Heart right ventricle (tissue), 16 donors: ENCODE data around the gene SH2D1A. TPM values are rescaled to one million over a fixed set of nuclear protein-coding genes. Genes with fewer than 3 reads are reported as not detected.

ENCODE experiments used
- ATAC-seq, 8 donors: fragments of 200-7000 bp; cut with Tn5 transposase; one replicate each; pipeline ENCODE4 v1.9.1; 2020; ENCODE audit warnings: mild to moderate bottlenecking in 8 of 8, moderate library complexity in 8 of 8, moderate number of reproducible peaks in 1 of 8
- DNase-seq, 2 donors: peaks; one replicate each; pipeline ENCODE4 v3.0.0-alpha.2; 2020
- H3K27ac ChIP-seq, 10 donors: fragments of 200-600 bp; sonication (generic) in 2 of 10; one replicate each; pipeline versions ENCODE4 v1.5.0 to v1.8.0; 2020 to 2022; ENCODE audit warnings: mild to moderate bottlenecking in 3 of 10
- H3K27me3 ChIP-seq, 7 donors: fragments of 200-600 bp; one replicate each; pipeline ENCODE4 v1.8.0; 2021 to 2022; ENCODE audit warnings: mild to moderate bottlenecking in 2 of 7
- H3K36me3 ChIP-seq, 9 donors: fragments of 200-600 bp; sonication (generic) in 1 of 9; one replicate each; pipeline versions ENCODE4 v1.5.0 to v1.8.0; 2020 to 2022; ENCODE audit warnings: mild to moderate bottlenecking in 2 of 9
- H3K4me1 ChIP-seq, 9 donors: fragments of 200-600 bp; sonication (generic) in 1 of 9; one replicate each; pipeline versions ENCODE4 v1.5.0 to v1.8.0; 2020 to 2022; ENCODE audit warnings: mild to moderate bottlenecking in 4 of 9
- H3K4me3 ChIP-seq, 10 donors: fragments of 200-600 bp; sonication (generic) in 2 of 10; one replicate each; pipeline versions ENCODE4 v1.5.0 to v1.8.0; 2020 to 2022; ENCODE audit warnings: mild to moderate bottlenecking in 7 of 10, moderate library complexity in 2 of 10
- H3K9me3 ChIP-seq, 11 donors: fragments of 200-600 bp in 10 of 11; sonication (generic) in 2 of 11; one replicate each; pipeline versions ENCODE4 v1.5.0 to v1.8.0; 2013 to 2022; ENCODE audit warnings: mild to moderate bottlenecking in 2 of 11, control low read depth in 1 of 11, moderate library complexity in 1 of 11
- CTCF ChIP-seq, 9 donors: fragments of 200-600 bp; sonication (generic) in 2 of 9; IDR thresholded peaks; one replicate each; pipeline versions ENCODE4 v1.5.0 to v1.8.0; 2021 to 2022; ENCODE audit warnings: antibody characterized with exemption in 9 of 9, mild to moderate bottlenecking in 5 of 9, moderate library complexity in 1 of 9
- WGBS, 2 donors: extraction: QIAGEN DNeasy Blood & Tissue Kit; methylation state at CpG; one replicate each; pipeline ENCODE4 v1.1.7; 2013; ENCODE audit warnings: inconsistent platforms in 1 of 2; 5-methylcytosine and 5-hydroxymethylcytosine counted together
- intact Hi-C, 10 donors: fragments of 100-400 bp; cut with DNase I; formaldehyde crosslinking; loops; one replicate each; pipeline versions ENCODE4 v1.11.1 to v1.14.2; 2022
- polyA plus RNA-seq, 2 donors: library from polyadenylated mRNA; stranded (reverse); fragments of 200-250 nt; gene quantifications; one replicate each; pipeline ENCODE4 v1.2.3, GENCODE V29; 2013
- total RNA-seq, 10 donors: library from RNA; stranded (reverse); fragmentation: NEBNext Ultra II Directional in 3 of 10; extraction: Animal tissue kit (Norgen Biotek cat#: 25700) in 3 of 10; gene quantifications; one replicate each; pipeline versions ENCODE4 v1.2.1 to v1.2.4, GENCODE V29; 2021 to 2023
- donor health status: Arrhythmogenic right ventricular cardiomyopathy.
- donor health status: ischemic (EF 13 %, LVEDD 7.1; RV severe dilation, severe dysfunction).
- donor health status: healthy with polysubstance abuse.
- donor health status: DM: no; HTN: yes; CAD: no.
- donor health status: DM: no; HTN: no; CAD: no.
- donor health status: ischemic (EF 25% LVEDD 6.9; RV normal size, moderate dysfunction).
- donor health status: ischemic (EF 25% LVEDD 5.7; RV mildly dilated, moderate dysfunction).
- donor health status: healthy.
- donor health status: DM: yes; HTN: yes; CAD: no.
- donor health status: Ischemic cardiomyopathy.
- donor health status: ischemic (EF 35%, LVEDD 5.7; RV mildly dilated, moderate dysfunction).
- donor health status: nonischemic (EF 11% LVEDD 7.7; RV severe dilation, severe dysfunction).
- donor health status: DM: yes; HTN: yes; CAD: no.
- donor health status: PGD.
- donor health status: ischemic (EF 29% LVEDD 5.4; RV normal size, mild dysfunction).
- donor health status: nonischemic (EF 23%, LVEDD 6.1; RV moderate dilation, normal function).

Gene SH2D1A
- total and polyA plus RNA-seq, 12 donors = 0.03 to 1.6 (median 0.13) TPM; not detected in 5

- no peaks in the 10 kb centered on the region for H3K9me3 ChIP-seq
- H3K4me1 ChIP-seq = peaks cover 0 to 4% (median 0%) of the 10 kb centered on the region in 9 donors
- no peak for TF ChIP-seq CTCF (IDR thresholded peaks at IDR 0.05)
- H3K4me3 ChIP-seq = no peak overlapping the region
- H3K27me3 ChIP-seq = no peaks in the 10 kb centered on the region
- intact Hi-C loops = loop anchor here in 1 of 10 donors (1.0 kb wide), 1 partner anchor 27 kb away; no protein-coding TSS in a partner anchor
- no peaks in the 10 kb centered on the region for H3K36me3 ChIP-seq
- no peak for DNase-seq
- ATAC-seq = no peak
- 48 to 61% methylated on average over 3 of the region's 3 CpGs for WGBS, 2 donors
- no peak overlapping the region for H3K27ac ChIP-seq
Measured at GRCh38 chrX:124358800-124359383, 12.5 kb downstream of the SH2D1A start.

GRCh38 chrX:124362072-124362471 lies 15.7 kb downstream of the SH2D1A start:
- 70 to 86% methylated on average over 2 of the region's 2 CpGs for WGBS, 2 donors
- Histone ChIP-seq H3K4me1 (peaks cover 0 to 4% (median 0%) of the 10 kb centered on the region in 9 donors), H3K9me3 (no peaks in the 10 kb centered on the region), H3K27me3 (no peaks in the 10 kb centered on the region), H3K36me3 (no peaks in the 10 kb centered on the region), H3K27ac (no peak overlapping the region), H3K4me3 (no peak overlapping the region)
- intact Hi-C loops = no loop called here
- ATAC-seq (no peak), DNase-seq (no peak)
- TF ChIP-seq CTCF (IDR thresholded peaks at IDR 0.05) = no peak

- no peak overlapping the region for H3K27ac ChIP-seq
- H3K36me3 ChIP-seq = no peaks in the 10 kb centered on the region
- DNase-seq = no peak
- intact Hi-C loops = no loop called here
- ATAC-seq = no peak
- H3K4me3 ChIP-seq = no peak overlapping the region
- peaks cover 0 to 4% (median 0%) of the 10 kb centered on the region in 9 donors for H3K4me1 ChIP-seq
- TF ChIP-seq CTCF (IDR thresholded peaks at IDR 0.05) = no peak
- H3K27me3 ChIP-seq = no peaks in the 10 kb centered on the region
- H3K9me3 ChIP-seq = no peaks in the 10 kb centered on the region
- WGBS, 2 donors = 78 to 88% methylated on average over 1 of the region's 1 CpG
Measured at GRCh38 chrX:124362761-124363160, 16.4 kb downstream of the SH2D1A start.

DNA sequence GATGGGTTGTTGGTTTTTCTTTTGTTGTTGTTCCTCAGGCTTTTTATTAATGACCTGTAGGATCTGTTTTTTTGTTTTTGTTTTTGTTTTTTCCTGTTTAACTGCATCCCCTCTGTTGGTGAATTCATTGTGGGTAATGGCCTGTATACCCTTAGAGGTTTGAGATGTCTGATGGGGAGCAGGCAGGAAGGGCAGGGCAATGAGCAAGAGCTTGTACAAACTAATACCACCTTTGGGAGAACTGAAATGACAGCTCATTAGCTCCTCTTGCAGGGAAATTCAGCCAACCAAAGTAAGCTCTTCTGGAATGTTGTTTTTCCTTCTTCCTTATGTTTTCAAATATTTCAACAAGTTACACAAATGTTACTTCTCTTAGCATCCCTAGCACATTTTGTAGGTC lies 23.4 kb downstream of the SH2D1A start:
- no peak for TF ChIP-seq CTCF (IDR thresholded peaks at IDR 0.05)
- H3K4me1 ChIP-seq = no peaks in the 10 kb centered on the region
- H3K9me3 ChIP-seq = no peaks in the 10 kb centered on the region
- H3K4me3 ChIP-seq = no peak overlapping the region
- no peaks in the 10 kb centered on the region for H3K27me3 ChIP-seq
- no peaks in the 10 kb centered on the region for H3K36me3 ChIP-seq
- intact Hi-C loops = no loop called here
- DNase-seq (no peak), ATAC-seq (no peak)
- H3K27ac ChIP-seq = no peak overlapping the region
